Measurements from ENCODE around the gene ATPAF1. TPM values are rescaled to one million over a fixed set of nuclear protein-coding genes. Genes with fewer than 3 reads are reported as not detected.

The ATPAF1 gene
- total and polyA plus RNA-seq, 9 of the 15 experiments (the other 6 are each of a cell fraction or from before 2014, with no cell fraction given) = 6.3 to 56.2 (median 27.4) TPM

DNA sequence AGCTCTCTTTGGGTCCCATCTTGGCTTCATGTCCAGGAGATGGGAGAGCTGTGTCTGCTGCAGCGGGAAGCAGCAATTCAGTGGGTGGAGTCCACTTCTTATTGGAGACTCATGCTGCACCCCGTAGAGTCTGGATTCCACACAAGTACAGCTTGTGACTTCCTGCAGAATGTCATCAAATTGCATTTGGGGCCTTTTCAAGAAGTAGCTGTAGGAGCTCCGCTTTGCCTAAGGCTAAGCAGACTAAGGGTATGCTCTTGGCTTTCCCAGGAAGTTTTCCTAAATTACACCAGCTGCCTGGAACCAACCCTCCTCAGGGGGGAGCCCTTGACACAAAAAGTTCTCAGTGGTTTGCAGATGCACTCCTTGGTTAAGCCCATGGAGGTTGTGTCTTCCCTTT lies 45.8 kb downstream of the ATPAF1 start (continued):
- TF ChIP-seq, protein P1, sequence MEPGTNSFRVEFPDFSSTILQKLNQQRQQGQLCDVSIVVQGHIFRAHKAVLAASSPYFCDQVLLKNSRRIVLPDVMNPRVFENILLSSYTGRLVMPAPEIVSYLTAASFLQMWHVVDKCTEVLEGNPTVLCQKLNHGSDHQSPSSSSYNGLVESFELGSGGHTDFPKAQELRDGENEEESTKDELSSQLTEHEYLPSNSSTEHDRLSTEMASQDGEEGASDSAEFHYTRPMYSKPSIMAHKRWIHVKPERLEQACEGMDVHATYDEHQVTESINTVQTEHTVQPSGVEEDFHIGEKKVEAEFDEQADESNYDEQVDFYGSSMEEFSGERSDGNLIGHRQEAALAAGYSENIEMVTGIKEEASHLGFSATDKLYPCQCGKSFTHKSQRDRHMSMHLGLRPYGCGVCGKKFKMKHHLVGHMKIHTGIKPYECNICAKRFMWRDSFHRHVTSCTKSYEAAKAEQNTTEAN (CRISPR knock-in tag; IDR thresholded peaks at IDR 0.05) = no peak
- no peak for TF ChIP-seq NCOA2 (IDR thresholded peaks at IDR 0.05; ENCODE audit: partially characterized antibody in 2 of 2)
- TF ChIP-seq CEBPG (CRISPR knock-in tag; IDR thresholded peaks at IDR 0.05) = no peak
- no peak for TF ChIP-seq CEBPG (tag; conservative IDR thresholded peaks at IDR 0.05 in 1 of 2, IDR thresholded peaks at IDR 0.05 in 1 of 2)
- TF ChIP-seq, protein P2, sequence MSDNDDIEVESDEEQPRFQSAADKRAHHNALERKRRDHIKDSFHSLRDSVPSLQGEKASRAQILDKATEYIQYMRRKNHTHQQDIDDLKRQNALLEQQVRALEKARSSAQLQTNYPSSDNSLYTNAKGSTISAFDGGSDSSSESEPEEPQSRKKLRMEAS (CRISPR knock-in tag; IDR thresholded peaks at IDR 0.05) = no peak
- no peak for TF ChIP-seq MAZ (CRISPR knock-in tag; conservative IDR thresholded peaks at IDR 0.05 in 1 of 2, IDR thresholded peaks at IDR 0.05 in 1 of 2)
- 0 out of 2 replicates have a peak, but pooled peaks have one; percentile 23 for TF ChIP-seq MTA3 (IDR thresholded peaks at IDR 0.05; ENCODE audit: borderline replicate concordance)
- TF ChIP-seq EGR1 (conservative IDR thresholded peaks at IDR 0.05) = no peak
- TF ChIP-seq, protein P3, sequence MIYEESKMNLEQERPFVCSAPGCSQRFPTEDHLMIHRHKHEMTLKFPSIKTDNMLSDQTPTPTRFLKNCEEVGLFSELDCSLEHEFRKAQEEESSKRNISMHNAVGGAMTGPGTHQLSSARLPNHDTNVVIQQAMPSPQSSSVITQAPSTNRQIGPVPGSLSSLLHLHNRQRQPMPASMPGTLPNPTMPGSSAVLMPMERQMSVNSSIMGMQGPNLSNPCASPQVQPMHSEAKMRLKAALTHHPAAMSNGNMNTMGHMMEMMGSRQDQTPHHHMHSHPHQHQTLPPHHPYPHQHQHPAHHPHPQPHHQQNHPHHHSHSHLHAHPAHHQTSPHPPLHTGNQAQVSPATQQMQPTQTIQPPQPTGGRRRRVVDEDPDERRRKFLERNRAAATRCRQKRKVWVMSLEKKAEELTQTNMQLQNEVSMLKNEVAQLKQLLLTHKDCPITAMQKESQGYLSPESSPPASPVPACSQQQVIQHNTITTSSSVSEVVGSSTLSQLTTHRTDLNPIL (CRISPR knock-in tag; IDR thresholded peaks at IDR 0.05) = no peak
- TF ChIP-seq, protein P4, sequence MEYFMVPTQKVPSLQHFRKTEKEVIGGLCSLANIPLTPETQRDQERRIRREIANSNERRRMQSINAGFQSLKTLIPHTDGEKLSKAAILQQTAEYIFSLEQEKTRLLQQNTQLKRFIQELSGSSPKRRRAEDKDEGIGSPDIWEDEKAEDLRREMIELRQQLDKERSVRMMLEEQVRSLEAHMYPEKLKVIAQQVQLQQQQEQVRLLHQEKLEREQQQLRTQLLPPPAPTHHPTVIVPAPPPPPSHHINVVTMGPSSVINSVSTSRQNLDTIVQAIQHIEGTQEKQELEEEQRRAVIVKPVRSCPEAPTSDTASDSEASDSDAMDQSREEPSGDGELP (CRISPR knock-in tag; IDR thresholded peaks at IDR 0.05; ENCODE audit: borderline replicate concordance) = 0 out of 2 replicates have a peak, but pooled peaks have one; percentile 15
- TF ChIP-seq RB1 (IDR thresholded peaks at IDR 0.05; ENCODE audit: low read depth) = 0 out of 2 replicates have a peak, but pooled peaks have one; percentile 5
- TF ChIP-seq GTF2E2 (tag; IDR thresholded peaks at IDR 0.05) = no peak
- no peak for TF ChIP-seq OTX1 (CRISPR knock-in tag; IDR thresholded peaks at IDR 0.05)
- no peak for TF ChIP-seq E2F3 (CRISPR knock-in tag; IDR thresholded peaks at IDR 0.05)
- TF ChIP-seq, protein P5, sequence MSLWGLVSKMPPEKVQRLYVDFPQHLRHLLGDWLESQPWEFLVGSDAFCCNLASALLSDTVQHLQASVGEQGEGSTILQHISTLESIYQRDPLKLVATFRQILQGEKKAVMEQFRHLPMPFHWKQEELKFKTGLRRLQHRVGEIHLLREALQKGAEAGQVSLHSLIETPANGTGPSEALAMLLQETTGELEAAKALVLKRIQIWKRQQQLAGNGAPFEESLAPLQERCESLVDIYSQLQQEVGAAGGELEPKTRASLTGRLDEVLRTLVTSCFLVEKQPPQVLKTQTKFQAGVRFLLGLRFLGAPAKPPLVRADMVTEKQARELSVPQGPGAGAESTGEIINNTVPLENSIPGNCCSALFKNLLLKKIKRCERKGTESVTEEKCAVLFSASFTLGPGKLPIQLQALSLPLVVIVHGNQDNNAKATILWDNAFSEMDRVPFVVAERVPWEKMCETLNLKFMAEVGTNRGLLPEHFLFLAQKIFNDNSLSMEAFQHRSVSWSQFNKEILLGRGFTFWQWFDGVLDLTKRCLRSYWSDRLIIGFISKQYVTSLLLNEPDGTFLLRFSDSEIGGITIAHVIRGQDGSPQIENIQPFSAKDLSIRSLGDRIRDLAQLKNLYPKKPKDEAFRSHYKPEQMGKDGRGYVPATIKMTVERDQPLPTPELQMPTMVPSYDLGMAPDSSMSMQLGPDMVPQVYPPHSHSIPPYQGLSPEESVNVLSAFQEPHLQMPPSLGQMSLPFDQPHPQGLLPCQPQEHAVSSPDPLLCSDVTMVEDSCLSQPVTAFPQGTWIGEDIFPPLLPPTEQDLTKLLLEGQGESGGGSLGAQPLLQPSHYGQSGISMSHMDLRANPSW (CRISPR knock-in tag; IDR thresholded peaks at IDR 0.05) = peak; percentile 18; the same call in 1 of the 2 replicates
- TF ChIP-seq ZNF778 (CRISPR knock-in tag; IDR thresholded peaks at IDR 0.05) = no peak
- no peak for TF ChIP-seq SNIP1 (IDR thresholded peaks at IDR 0.05; ENCODE audit: low read depth)
- TF ChIP-seq ZFP36 (IDR thresholded peaks at IDR 0.05; ENCODE audit: low read depth, low read length, partially characterized antibody) = no peak
- TF ChIP-seq CTBP1 (IDR thresholded peaks at IDR 0.05; ENCODE audit: borderline replicate concordance) = 0 out of 2 replicates have a peak, but pooled peaks have one; percentile 33
- peak; percentile 64 for TF ChIP-seq SMC3 (conservative IDR thresholded peaks at IDR 0.05; ENCODE audit: insufficient read depth, low read depth, low read length)
- TF ChIP-seq ZFP1 (CRISPR knock-in tag; IDR thresholded peaks at IDR 0.05) = no peak
- TF ChIP-seq FOXK2 (conservative IDR thresholded peaks at IDR 0.05 in 1 of 2, IDR thresholded peaks at IDR 0.05 in 1 of 2; ENCODE audit: low read depth in 2 of 2) = no peak
- no peak for TF ChIP-seq TEAD2 (tag; IDR thresholded peaks at IDR 0.05)
- TF ChIP-seq ZNF589 (CRISPR knock-in tag; IDR thresholded peaks at IDR 0.05; ENCODE audit: low read depth) = no peak

Measured in K562 (cell line).